Naive thymus-derived CD4-positive, alpha-beta T cell (primary cell): ENCODE data around the gene PLAAT2. TPM values are rescaled to one million over a fixed set of nuclear protein-coding genes. Genes with fewer than 3 reads are reported as not detected.
A peak's percentile ranks its signal among the peaks of the same experiment; 100 is the strongest.

ENCODE experiments used
- ATAC-seq: fragments of 150-1000 bp; cut with Tn5 transposase; 2 replicates; pipeline ENCODE4 v1.10.0; 2021; ENCODE audit warnings: mild to moderate bottlenecking, moderate library complexity
- CTCF ChIA-PET: fragments of 350-600 bp; sonication (Branson Sonifier 250); formaldehyde crosslinking; loops from one replicate; lab custom pipeline; 2021; ENCODE audit warnings: antibody characterized with exemption; lab: Charles Lee
- POLR2A ChIA-PET: fragments of 350-600 bp; sonication (Branson Sonifier 250); formaldehyde crosslinking; loops from one replicate; lab custom pipeline; 2021; ENCODE audit warnings: antibody characterized with exemption, inconsistent platforms; lab: Charles Lee
- DNase-seq, 9 donors: peaks; one replicate each; pipeline versions ENCODE4 v3.0.0 to v3.0.0-alpha.2; 2020 to 2022; ENCODE audit warnings: mixed read lengths in 1 of 9
- H3K27ac ChIP-seq: one replicate; pipeline ENCODE4 v1.7.0; 2013; ENCODE audit warnings: mild to moderate bottlenecking, low read depth, low read length, moderate library complexity
- H3K27me3 ChIP-seq, 2 donors: one replicate each; pipeline ENCODE4 v1.7.0; 2013; ENCODE audit warnings: low read length in 2 of 2, mild to moderate bottlenecking in 2 of 2, moderate library complexity in 2 of 2; ENCODE audit not compliant: control insufficient read depth in 2 of 2, insufficient read depth in 2 of 2
- H3K36me3 ChIP-seq, 3 experiments: 1 replicate in 2 of 3; 2 replicates in 1 of 3; pipeline ENCODE4 v1.7.0; 2013; ENCODE audit warnings: low read length in 3 of 3, mild to moderate bottlenecking in 3 of 3, moderate library complexity in 1 of 3; ENCODE audit not compliant: insufficient read depth in 3 of 3, control insufficient read depth in 2 of 3
- H3K4me1 ChIP-seq, 2 donors: one replicate each; pipeline ENCODE4 v1.7.0; 2013; ENCODE audit warnings: low read length in 2 of 2, mild to moderate bottlenecking in 2 of 2, moderate library complexity in 1 of 2; ENCODE audit not compliant: control insufficient read depth in 2 of 2, insufficient read depth in 2 of 2
- H3K4me3 ChIP-seq: 2 replicates; pipeline ENCODE4 v1.7.0; 2013; ENCODE audit warnings: mild to moderate bottlenecking, low read length
- H3K9me3 ChIP-seq, 3 experiments: 1 replicate in 2 of 3; 2 replicates in 1 of 3; pipeline ENCODE4 v1.7.0; 2013; ENCODE audit warnings: low read length in 3 of 3; ENCODE audit not compliant: control insufficient read depth in 2 of 3
- H3K27ac Mint-ChIP-seq, 9 donors: one replicate each; pipeline ENCODE4 v1.8.0; 2020 to 2022; ENCODE audit warnings: mixed read lengths in 9 of 9, mild to moderate bottlenecking in 8 of 9, moderate library complexity in 5 of 9, inconsistent platforms in 2 of 9
- H3K27me3 Mint-ChIP-seq, 5 donors: one replicate each; pipeline ENCODE4 v1.8.0; 2021 to 2022; ENCODE audit warnings: mixed read lengths in 5 of 5, mild to moderate bottlenecking in 1 of 5
- H3K36me3 Mint-ChIP-seq, 5 donors: one replicate each; pipeline ENCODE4 v1.8.0; 2020 to 2022; ENCODE audit warnings: mixed read lengths in 5 of 5, mild to moderate bottlenecking in 3 of 5, inconsistent platforms in 1 of 5
- H3K4me1 Mint-ChIP-seq, 7 donors: one replicate each; pipeline ENCODE4 v1.8.0; 2020 to 2022; ENCODE audit warnings: mixed read lengths in 7 of 7, mild to moderate bottlenecking in 3 of 7, inconsistent platforms in 1 of 7
- H3K4me3 Mint-ChIP-seq, 10 donors: one replicate each; pipeline ENCODE4 v1.8.0; 2020 to 2022; ENCODE audit warnings: mild to moderate bottlenecking in 10 of 10, mixed read lengths in 10 of 10, moderate library complexity in 6 of 10, inconsistent platforms in 2 of 10
- H3K9me3 Mint-ChIP-seq, 11 donors: one replicate each; pipeline ENCODE4 v1.8.0; 2020 to 2022; ENCODE audit warnings: mixed read lengths in 11 of 11, mild to moderate bottlenecking in 4 of 11, inconsistent platforms in 1 of 11, moderate library complexity in 1 of 11
- intact Hi-C, 2 donors: fragments of 100-400 bp; cut with micrococcal nuclease; formaldehyde crosslinking; loops; one replicate each; pipeline ENCODE4 v1.15.1; 2023
- polyA plus RNA-seq, 2 donors: library from polyadenylated mRNA; unstranded; fragments of 300-500 nt; fragmentation: Illumina TruSeq; gene quantifications; one replicate each; pipeline ENCODE4 v1.2.3, GENCODE V29; 2021
- total RNA-seq, 6 experiments: library from RNA in 5 of 6; stranded (reverse) in 5 of 6; gene quantifications; 1 replicate in 5 of 6; 2 replicates in 1 of 6; pipeline ENCODE4 v1.2.3 and lab custom pipeline; 2021 to 2026

The PLAAT2 gene
- total and polyA plus RNA-seq, 7 experiments from 2014 or later: 0.51 TPM; not detected in 6

- H3K9me3 Mint-ChIP-seq: peaks cover 0 to 6% (median 2%) of the 10 kb centered on the region in 11 donors
- Histone ChIP-seq H3K36me3 (no peaks in the 10 kb centered on the region), H3K9me3 (no peaks in the 10 kb centered on the region), H3K4me3 (no peak overlapping the region), H3K27ac (no peak overlapping the region), H3K4me1 (peaks cover 0 to 12% of the 10 kb centered on the region in 2 donors), H3K27me3 (no peaks in the 10 kb centered on the region)
- H3K27me3 Mint-ChIP-seq: peaks cover 0 to 3% (median 0%) of the 10 kb centered on the region in 5 donors
- ATAC-seq (no peak), DNase-seq (no peak)
- H3K27ac Mint-ChIP-seq: no peak overlapping the region
- POLR2A ChIA-PET: interaction anchor here (1.2 kb wide), 1 partner anchor 75 kb away, joined by 3 read pairs; no protein-coding TSS in a partner anchor
- intact Hi-C loops: no loop called here
- H3K4me1 Mint-ChIP-seq: peaks cover 4 to 15% (median 8%) of the 10 kb centered on the region in 7 donors
- H3K4me3 Mint-ChIP-seq: no peak overlapping the region
- peaks cover 0 to 4% (median 0%) of the 10 kb centered on the region in 5 donors for H3K36me3 Mint-ChIP-seq
- CTCF ChIA-PET: interaction anchor here (1.3 kb wide), 1 partner anchor 37 kb away, joined by 4 read pairs; no protein-coding TSS in a partner anchor
These were observed 47.1 kb downstream of the PLAAT2 start for GRCh38 chr11:63516109-63516508.

GRCh38 chr11:63512816-63513215 lies 50.4 kb downstream of the PLAAT2 start:
- Mint-ChIP-seq H3K4me3 (no peak overlapping the region), H3K4me1 (peaks cover 0 to 4% (median 0%) of the 10 kb centered on the region in 7 donors), H3K9me3 (no peaks in the 10 kb centered on the region), H3K27me3 (no peaks in the 10 kb centered on the region), H3K27ac (peak overlapping the region in 1 of 9 donors; percentile 28), H3K36me3 (no peaks in the 10 kb centered on the region)
- POLR2A ChIA-PET: no interaction called here
- Histone ChIP-seq H3K4me3 (no peak overlapping the region), H3K9me3 (no peaks in the 10 kb centered on the region), H3K4me1 (no peaks in the 10 kb centered on the region), H3K36me3 (no peaks in the 10 kb centered on the region), H3K27me3 (no peaks in the 10 kb centered on the region), H3K27ac (no peak overlapping the region)
- no peak for ATAC-seq
- intact Hi-C loops: no loop called here
- no peak for DNase-seq
- CTCF ChIA-PET: no interaction called here

GRCh38 chr11:63511048-63511748 lies 52.0 kb downstream of the PLAAT2 start:
- H3K27me3 ChIP-seq: no peaks in the 10 kb centered on the region
- peak overlapping the region in 1 of 10 donors; percentile 19 for H3K4me3 Mint-ChIP-seq
- no peak for ATAC-seq
- no peaks in the 10 kb centered on the region for H3K9me3 ChIP-seq
- H3K36me3 ChIP-seq: no peaks in the 10 kb centered on the region
- POLR2A ChIA-PET: interaction anchor here (1.2 kb wide), 1 partner anchor 26 kb away, joined by 3 read pairs; the partner anchor contains the start of gene PLAAT4
- H3K27ac ChIP-seq: no peak overlapping the region
- no peak for DNase-seq
- peaks cover 0 to 12% (median 4%) of the 10 kb centered on the region in 7 donors for H3K4me1 Mint-ChIP-seq
- intact Hi-C loops: no loop called here
- CTCF ChIA-PET: interaction anchor here (0.6 kb wide), 1 partner anchor 674 kb away, joined by 3 read pairs; no protein-coding TSS in a partner anchor
- H3K36me3 Mint-ChIP-seq: no peaks in the 10 kb centered on the region
- no peaks in the 10 kb centered on the region for H3K9me3 Mint-ChIP-seq
- no peaks in the 10 kb centered on the region for H3K4me1 ChIP-seq
- no peak overlapping the region for H3K4me3 ChIP-seq
- no peaks in the 10 kb centered on the region for H3K27me3 Mint-ChIP-seq
- no peak overlapping the region for H3K27ac Mint-ChIP-seq

GRCh38 chr11:63510360-63511047 lies 52.7 kb downstream of the PLAAT2 start:
- Mint-ChIP-seq H3K4me1 (peaks cover 0 to 17% (median 4%) of the 10 kb centered on the region in 7 donors), H3K4me3 (no peak overlapping the region), H3K9me3 (no peaks in the 10 kb centered on the region), H3K36me3 (no peaks in the 10 kb centered on the region), H3K27ac (no peak overlapping the region), H3K27me3 (no peaks in the 10 kb centered on the region)
- no peaks in the 10 kb centered on the region for H3K27me3 ChIP-seq
- ATAC-seq: no peak
- no peak for DNase-seq
- H3K9me3 ChIP-seq: no peaks in the 10 kb centered on the region
- H3K27ac ChIP-seq: no peak overlapping the region
- CTCF ChIA-PET: no interaction called here
- no peaks in the 10 kb centered on the region for H3K4me1 ChIP-seq
- intact Hi-C loops: no loop called here
- H3K36me3 ChIP-seq: no peaks in the 10 kb centered on the region
- POLR2A ChIA-PET: interaction anchor here (0.7 to 1.2 kb wide), 2 partner anchors 26 to 248 kb away, joined by 3 read pairs; partner anchors contain the start of gene PLAAT4
- no peak overlapping the region for H3K4me3 ChIP-seq

- intact Hi-C loops: no loop called here
- Histone ChIP-seq H3K9me3 (no peaks in the 10 kb centered on the region), H3K27me3 (no peaks in the 10 kb centered on the region), H3K4me1 (no peaks in the 10 kb centered on the region), H3K27ac (no peak overlapping the region), H3K4me3 (no peak overlapping the region), H3K36me3 (no peaks in the 10 kb centered on the region)
- Mint-ChIP-seq H3K27me3 (no peaks in the 10 kb centered on the region), H3K27ac (no peak overlapping the region), H3K4me3 (no peak overlapping the region), H3K36me3 (no peaks in the 10 kb centered on the region), H3K4me1 (peaks cover 0 to 21% (median 11%) of the 10 kb centered on the region in 7 donors), H3K9me3 (no peaks in the 10 kb centered on the region)
- ChIA-PET POLR2A (no interaction called here), CTCF (interaction anchor here (1.0 kb wide), 1 partner anchor 232 kb away, joined by 4 read pairs; no protein-coding TSS in a partner anchor)
- DNase-seq (no peak), ATAC-seq (no peak)
These were observed 54.4 kb downstream of the PLAAT2 start for GRCh38 chr11:63508745-63509144.

- ChIA-PET POLR2A (no interaction called here), CTCF (interaction anchor here (0.6 to 1.0 kb wide), 3 partner anchors 19 to 465 kb away, joined by 3 to 4 read pairs (median 3); no protein-coding TSS in a partner anchor)
- Mint-ChIP-seq H3K9me3 (no peaks in the 10 kb centered on the region), H3K4me1 (peaks cover under 1 to 21% (median 12%) of the 10 kb centered on the region in 7 donors), H3K4me3 (no peak overlapping the region), H3K27ac (peak overlapping the region in 1 of 9 donors; percentile 17), H3K27me3 (no peaks in the 10 kb centered on the region), H3K36me3 (peaks cover 0 to 1% (median 0%) of the 10 kb centered on the region in 5 donors)
- Histone ChIP-seq H3K4me3 (no peak overlapping the region), H3K27ac (no peak overlapping the region), H3K4me1 (no peaks in the 10 kb centered on the region), H3K27me3 (no peaks in the 10 kb centered on the region), H3K36me3 (no peaks in the 10 kb centered on the region), H3K9me3 (no peaks in the 10 kb centered on the region)
- intact Hi-C loops: no loop called here
- ATAC-seq (peak; percentile 64), DNase-seq (no peak)
These were observed 55.2 kb downstream of the PLAAT2 start for GRCh38 chr11:63508009-63508408.
